Measurements from ENCODE around the gene GAN.
"Not testable (repeated sequence)": the region's sequence is repeated elsewhere in the genome, so short reads cannot be mapped to it uniquely, and the experiment has no call there.

The GAN gene

DNA sequence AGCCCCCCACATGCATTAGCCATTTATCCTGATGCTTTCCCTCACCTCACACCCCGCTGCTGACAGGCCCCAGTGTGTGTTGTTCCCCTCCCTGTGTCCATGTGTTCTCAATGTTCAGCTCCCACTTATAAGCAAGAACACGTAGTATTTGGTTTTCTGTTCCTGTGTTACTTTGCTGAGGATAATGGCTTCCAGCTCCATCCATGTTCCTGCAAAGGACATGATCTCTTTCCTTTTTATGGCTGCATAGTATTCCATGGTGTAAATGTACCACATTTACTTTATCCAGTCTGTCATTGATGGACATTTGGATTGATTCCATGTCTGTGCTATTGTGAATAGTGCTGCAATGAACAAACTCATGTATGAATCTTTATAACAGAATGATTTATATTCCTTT, 90.2 kb downstream of the GAN start:
- not testable (repeated sequence) for H3K36me3 Mint-ChIP-seq; H3K27me3 Mint-ChIP-seq; ATAC-seq (replicated peaks); H3K27ac Mint-ChIP-seq; H3K9me3 Mint-ChIP-seq; H3K4me1 Mint-ChIP-seq; DNase-seq; H3K4me3 Mint-ChIP-seq

DNA sequence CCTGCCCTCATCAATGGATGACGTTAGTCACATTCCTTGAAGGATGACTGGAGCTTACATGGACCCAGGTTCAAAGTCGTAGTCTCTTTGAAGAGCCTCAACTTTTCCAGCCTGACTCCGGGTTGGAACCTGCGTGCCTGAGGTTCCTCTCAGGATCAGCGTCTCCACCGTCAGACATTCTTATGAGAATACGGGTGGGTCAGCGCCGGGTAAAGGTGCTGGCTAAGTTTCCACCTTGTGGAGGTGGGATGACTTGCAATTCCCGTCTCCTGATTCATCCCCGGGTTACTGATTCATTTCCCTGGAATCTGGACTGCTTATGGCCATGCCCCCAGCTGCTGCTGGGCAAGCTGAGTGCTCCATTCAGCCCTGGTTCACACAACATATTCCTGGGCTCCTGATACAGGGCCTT, 90.9 kb downstream of the GAN start:
- Mint-ChIP-seq H3K27me3 (peaks cover 5 to 6% of the 10 kb centered on the region in 2 donors), H3K27ac (no peak overlapping the region), H3K9me3 (no peaks in the 10 kb centered on the region), H3K36me3 (no peaks in the 10 kb centered on the region), H3K4me3 (no peak overlapping the region), H3K4me1 (peaks cover 0 to 4% of the 10 kb centered on the region in 2 donors)
- ATAC-seq (replicated peaks) (no peak), DNase-seq (no peak)

DNA sequence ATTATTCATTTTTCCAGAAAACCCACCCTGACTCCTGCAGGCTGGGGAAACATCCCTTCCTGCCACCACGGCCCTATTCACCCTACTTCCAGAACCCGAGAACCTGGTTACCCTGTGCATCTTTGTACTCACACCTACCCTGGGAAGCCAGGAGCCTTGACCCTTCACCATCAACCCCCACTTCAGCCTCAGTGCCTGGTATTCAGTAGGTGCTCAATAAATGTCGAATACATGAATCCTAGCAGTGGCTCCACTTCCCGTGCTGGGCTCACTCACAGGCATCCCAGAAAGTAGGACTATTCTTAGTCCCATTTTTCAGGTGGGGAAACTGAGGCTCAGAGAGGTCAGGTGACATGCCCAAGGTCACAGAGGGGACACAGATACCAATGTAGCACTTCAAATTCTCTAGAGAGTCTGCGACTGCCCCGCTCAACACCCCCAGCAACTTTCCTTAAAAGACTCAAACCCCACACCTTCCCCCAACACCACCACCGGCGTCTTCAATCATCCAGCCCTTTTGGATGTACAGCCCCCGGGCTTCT, 93.7 kb downstream of the GAN start:
- DNase-seq (no peak), ATAC-seq (replicated peaks) (no peak)
- Mint-ChIP-seq H3K4me1 (peaks cover 0 to 2% of the 10 kb centered on the region in 2 donors), H3K27me3 (peaks cover 5 to 10% of the 10 kb centered on the region in 2 donors), H3K27ac (no peak overlapping the region), H3K9me3 (no peaks in the 10 kb centered on the region), H3K4me3 (no peak overlapping the region), H3K36me3 (no peaks in the 10 kb centered on the region)

DNA sequence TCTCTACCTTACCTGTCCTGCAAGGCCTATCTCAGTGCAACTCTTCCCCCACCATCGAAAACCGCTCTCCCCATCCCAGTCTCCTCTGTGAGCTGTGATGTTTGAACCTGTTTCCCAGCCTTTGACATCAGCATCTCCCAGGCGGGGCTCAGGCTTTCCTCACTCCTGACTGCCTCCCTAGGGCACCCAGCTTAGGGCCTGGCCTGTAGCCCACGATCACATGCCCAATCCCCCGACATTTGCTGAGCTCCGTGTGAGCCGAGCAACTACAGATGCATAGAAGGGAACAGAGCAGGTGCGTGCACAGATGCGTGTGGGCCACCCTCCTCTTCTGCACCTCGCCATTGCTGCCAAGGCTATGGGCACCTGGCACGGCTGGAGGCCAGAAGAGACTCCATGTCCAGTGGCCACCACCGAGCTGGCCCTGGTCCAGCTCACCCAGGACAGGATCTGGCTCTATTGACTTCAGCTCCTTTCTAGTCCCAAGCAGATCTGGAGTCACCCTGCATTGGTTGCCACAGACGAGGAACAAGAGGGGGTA, 94.3 kb downstream of the GAN start:
- ATAC-seq (replicated peaks) (no peak), DNase-seq (no peak)
- Mint-ChIP-seq H3K27me3 (peaks cover 5 to 10% of the 10 kb centered on the region in 2 donors), H3K9me3 (no peaks in the 10 kb centered on the region), H3K4me1 (peaks cover 0 to 2% of the 10 kb centered on the region in 2 donors), H3K36me3 (no peaks in the 10 kb centered on the region), H3K27ac (no peak overlapping the region), H3K4me3 (no peak overlapping the region)

DNA sequence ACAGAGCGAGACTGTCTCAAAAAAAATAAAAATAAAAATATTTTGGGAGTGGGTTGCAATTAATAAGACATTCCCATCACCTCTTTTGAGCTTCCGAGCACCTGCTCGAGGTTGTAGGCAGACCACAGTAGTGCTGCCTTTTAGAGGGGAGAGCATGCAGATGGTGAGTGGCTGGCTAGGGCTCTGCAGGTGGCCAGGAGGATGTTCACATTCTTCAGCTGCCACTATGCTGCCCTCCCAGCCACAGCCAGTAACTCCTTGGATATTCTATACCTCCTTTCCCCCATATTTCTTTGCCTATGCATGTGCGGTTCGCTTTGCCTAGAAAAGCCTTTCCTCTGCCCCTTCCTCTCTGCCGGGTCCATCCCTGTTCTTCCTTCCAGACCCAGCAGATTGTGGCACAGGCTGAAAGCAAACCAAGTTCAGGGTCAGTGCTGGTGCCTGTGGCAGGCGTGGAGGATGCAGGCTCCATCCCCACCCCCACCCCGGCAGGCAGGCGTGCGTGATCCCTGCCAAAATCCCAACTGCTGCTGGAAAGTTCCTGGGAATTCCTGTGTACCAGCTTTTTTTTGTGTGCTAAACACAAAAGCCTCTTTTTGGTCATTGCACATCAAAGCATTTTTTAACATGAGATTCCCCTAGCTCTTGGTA, 96.0 kb downstream of the GAN start:
- no peak overlapping the region for H3K4me3 Mint-ChIP-seq

DNA sequence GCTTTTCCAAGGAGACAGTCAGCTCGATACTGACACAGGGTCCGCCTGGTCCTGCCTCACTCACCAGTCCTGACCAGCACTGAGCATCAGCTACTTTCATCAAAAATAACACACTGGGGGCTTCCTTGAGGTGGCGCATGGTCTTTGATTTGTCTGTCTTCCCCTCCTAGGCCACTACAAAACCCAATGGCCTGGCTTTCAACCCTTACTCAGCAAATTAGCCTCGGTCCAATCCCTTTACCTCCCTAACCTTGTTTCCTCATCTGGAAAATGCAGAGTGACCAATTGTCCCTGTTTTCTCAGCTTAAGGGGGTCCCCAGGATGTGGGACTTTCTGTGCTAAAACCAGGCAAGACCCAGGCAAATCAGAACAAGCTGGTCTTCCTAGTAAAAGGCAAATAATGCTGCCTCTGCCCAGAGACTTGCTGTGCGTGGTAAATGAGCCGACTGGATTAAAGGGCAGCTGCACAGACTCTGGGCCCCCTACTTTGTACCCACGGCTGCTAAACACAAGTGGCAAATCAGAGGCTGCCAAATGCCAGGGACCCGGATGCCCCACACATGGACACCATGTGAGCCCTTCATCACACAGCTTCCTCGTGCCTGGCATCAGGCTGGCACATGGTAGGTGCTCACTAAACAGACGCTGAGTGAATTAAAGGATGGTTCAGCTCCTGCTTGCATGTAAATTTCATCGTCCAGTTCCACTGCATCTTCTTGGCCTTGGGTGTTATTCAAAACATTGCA, 98.7 kb downstream of the GAN start:
- peaks cover 5 to 7% of the 10 kb centered on the region in 2 donors for H3K27me3 Mint-ChIP-seq
- H3K4me3 Mint-ChIP-seq = no peak overlapping the region
- no peaks in the 10 kb centered on the region for H3K9me3 Mint-ChIP-seq
- no peaks in the 10 kb centered on the region for H3K36me3 Mint-ChIP-seq
- no peak overlapping the region for H3K27ac Mint-ChIP-seq
- no peak for DNase-seq
- peaks cover 0 to 2% of the 10 kb centered on the region in 2 donors for H3K4me1 Mint-ChIP-seq
- ATAC-seq (replicated peaks) = no peak

More for the DNA sequence above, 96.0 kb downstream of the GAN start:
- H3K27ac Mint-ChIP-seq = no peak overlapping the region
- ATAC-seq (replicated peaks) (no peak), DNase-seq (no peak)
- no peaks in the 10 kb centered on the region for H3K9me3 Mint-ChIP-seq
- H3K27me3 Mint-ChIP-seq = peaks cover 5 to 10% of the 10 kb centered on the region in 2 donors
- peaks cover 0 to 2% of the 10 kb centered on the region in 2 donors for H3K4me1 Mint-ChIP-seq
- H3K36me3 Mint-ChIP-seq = no peaks in the 10 kb centered on the region

DNA sequence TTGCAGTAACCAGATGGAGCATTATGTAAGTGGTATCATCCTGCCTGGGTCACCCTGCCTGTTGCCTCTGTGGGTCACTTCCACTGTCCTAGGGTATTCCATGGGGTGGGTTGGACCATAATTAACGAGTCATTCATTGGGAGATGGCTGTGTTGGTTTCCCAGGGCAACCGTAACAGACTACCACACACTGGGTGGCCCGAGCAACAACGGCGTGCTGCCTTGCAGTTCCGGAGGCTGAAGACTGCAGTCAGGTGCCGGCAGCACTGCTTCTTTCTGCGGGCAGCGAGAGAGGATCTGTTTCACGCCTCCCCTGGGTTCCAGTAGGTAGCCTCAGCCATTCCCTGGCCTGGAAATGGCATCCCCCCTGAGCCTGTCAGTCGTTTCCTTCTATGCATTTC, 101.0 kb downstream of the GAN start:
- no peak overlapping the region for H3K4me3 Mint-ChIP-seq
- H3K4me1 Mint-ChIP-seq = peaks cover 0 to 5% of the 10 kb centered on the region in 2 donors
- H3K27me3 Mint-ChIP-seq = peaks cover 0 to 3% of the 10 kb centered on the region in 2 donors
- ATAC-seq (replicated peaks) (no peak), DNase-seq (no peak)
- no peaks in the 10 kb centered on the region for H3K9me3 Mint-ChIP-seq
- no peaks in the 10 kb centered on the region for H3K36me3 Mint-ChIP-seq
- no peak overlapping the region for H3K27ac Mint-ChIP-seq

DNA sequence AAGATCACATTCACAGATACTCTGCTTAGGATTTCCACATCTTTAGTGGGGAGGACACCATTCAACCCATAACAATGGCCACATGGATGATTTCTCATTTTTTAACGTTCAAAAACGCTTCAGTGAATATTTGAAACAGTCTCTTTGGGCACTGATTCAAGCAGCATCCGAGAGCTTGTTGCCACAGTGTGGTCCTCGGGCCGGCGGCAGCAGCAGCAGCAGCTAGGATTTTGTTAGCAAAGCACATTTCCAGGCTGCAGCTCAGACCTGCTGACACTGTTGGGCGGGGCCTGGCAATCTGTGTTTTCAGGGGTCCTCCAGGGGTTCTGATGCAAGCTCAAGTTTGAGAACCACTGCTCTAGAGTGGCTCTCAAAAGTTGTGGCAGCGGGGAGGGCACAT, 102.0 kb downstream of the GAN start:
- H3K27ac Mint-ChIP-seq = no peak overlapping the region

DNA sequence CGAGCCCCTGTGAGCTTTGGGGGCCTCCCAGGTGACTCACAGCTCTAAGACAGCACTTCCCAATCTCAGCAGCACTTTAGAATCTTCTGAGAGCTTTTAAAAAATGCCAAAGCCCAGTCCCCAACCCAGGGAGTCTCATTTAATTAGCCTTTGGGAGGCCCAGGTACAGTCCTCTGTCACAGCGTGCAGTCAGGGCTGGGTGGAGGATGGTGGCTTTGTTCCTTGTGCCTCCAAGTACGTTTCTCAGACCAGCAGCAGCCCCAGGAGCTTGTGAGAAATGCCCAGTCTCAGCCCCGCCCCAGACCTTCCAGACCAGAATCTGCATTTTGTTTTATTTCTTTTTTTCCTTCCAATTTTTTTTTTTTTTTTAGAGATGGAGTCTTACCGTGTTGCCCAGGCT, 102.4 kb downstream of the GAN start:
- no peaks in the 10 kb centered on the region for H3K9me3 Mint-ChIP-seq
- no peak overlapping the region for H3K4me3 Mint-ChIP-seq
- no peak for DNase-seq
- H3K27me3 Mint-ChIP-seq = no peaks in the 10 kb centered on the region
- H3K4me1 Mint-ChIP-seq = peaks cover 3 to 5% of the 10 kb centered on the region in 2 donors
- H3K27ac Mint-ChIP-seq = no peak overlapping the region
- peaks cover 0 to 3% of the 10 kb centered on the region in 2 donors for H3K36me3 Mint-ChIP-seq
- no peak for ATAC-seq (replicated peaks)

More for the DNA sequence above, 102.0 kb downstream of the GAN start:
- no peak overlapping the region for H3K4me3 Mint-ChIP-seq
- no peak for ATAC-seq (replicated peaks)
- H3K27me3 Mint-ChIP-seq = no peaks in the 10 kb centered on the region
- DNase-seq = no peak
- peaks cover 0 to 3% of the 10 kb centered on the region in 2 donors for H3K36me3 Mint-ChIP-seq
- H3K4me1 Mint-ChIP-seq = peaks cover 3 to 5% of the 10 kb centered on the region in 2 donors
- H3K9me3 Mint-ChIP-seq = no peaks in the 10 kb centered on the region

DNA sequence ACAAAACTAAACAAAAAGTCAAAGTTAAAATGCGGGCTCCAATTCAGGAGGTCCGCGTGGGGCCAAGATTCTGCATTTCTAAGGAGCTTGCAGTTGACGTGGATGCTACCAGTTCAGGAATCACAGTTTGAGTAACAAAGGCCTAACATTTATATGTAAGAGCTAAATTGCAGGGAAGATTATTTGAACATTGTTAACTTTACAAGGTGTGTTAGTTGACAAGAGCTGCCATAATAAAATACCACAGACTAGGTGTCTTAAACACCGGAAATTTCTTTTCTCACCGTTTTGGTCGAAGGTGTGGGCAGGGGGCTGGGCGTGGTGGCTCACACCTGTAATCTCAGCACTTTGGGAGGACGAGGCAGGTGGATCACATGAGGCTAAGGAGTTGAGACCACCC, 105.0 kb downstream of the GAN start:
- Mint-ChIP-seq H3K27me3 (no peaks in the 10 kb centered on the region), H3K36me3 (peaks cover 2 to 4% of the 10 kb centered on the region in 2 donors), H3K4me1 (peaks cover 6 to 17% of the 10 kb centered on the region in 2 donors), H3K9me3 (peaks cover under 1 to 2% of the 10 kb centered on the region in 2 donors), H3K4me3 (no peak overlapping the region), H3K27ac (no peak overlapping the region)
- ATAC-seq (replicated peaks) = no peak
- no peak for DNase-seq

DNA sequence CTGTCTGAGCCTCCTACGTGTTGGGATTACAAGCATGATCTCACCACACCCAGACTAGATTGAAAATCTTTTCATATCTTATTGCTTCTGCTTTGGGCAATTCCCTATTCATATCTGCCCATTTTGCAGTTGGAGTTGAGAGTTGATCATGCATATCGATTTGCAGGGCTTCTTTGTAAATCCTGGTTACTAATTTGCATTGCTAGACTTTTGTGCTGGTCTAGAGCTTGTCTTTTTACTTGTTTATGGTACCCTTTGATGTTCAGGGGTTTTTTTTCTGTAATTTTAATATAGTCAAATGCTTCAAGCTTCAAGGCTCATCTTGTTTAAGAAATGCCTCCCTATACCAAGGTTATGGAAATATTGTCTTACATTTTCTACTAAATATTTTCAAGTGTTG, 106.4 kb downstream of the GAN start:
- Mint-ChIP-seq H3K4me1 (peaks cover 12 to 26% of the 10 kb centered on the region in 2 donors), H3K4me3 (no peak overlapping the region), H3K9me3 (peaks cover 3 to 4% of the 10 kb centered on the region in 2 donors), H3K27ac (no peak overlapping the region), H3K36me3 (peaks cover 3 to 7% of the 10 kb centered on the region in 2 donors), H3K27me3 (no peaks in the 10 kb centered on the region)
- DNase-seq (no peak), ATAC-seq (replicated peaks) (peak; percentile 57 to 61)

DNA sequence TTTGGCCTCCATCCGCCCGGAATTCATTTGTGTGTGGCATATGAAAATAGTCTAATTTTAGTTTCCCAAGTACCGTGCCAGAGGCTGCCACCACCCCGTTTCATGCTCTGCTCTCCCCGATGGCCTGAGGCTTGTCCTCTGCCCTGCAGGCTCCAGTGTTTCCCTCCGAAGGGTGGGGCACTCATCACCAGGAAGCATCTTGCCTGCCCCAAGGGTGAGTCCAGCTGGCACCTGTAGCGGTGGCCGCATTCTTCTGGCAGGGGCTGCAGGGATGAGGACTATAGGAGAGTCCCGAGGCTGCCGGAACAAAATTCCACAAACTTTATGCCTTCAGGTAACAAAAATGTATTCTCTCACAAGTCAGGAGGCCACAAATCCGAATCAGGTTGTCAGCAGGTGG, 106.8 kb downstream of the GAN start:
- H3K4me3 Mint-ChIP-seq = no peak overlapping the region
- no peak for ATAC-seq (replicated peaks)

DNA sequence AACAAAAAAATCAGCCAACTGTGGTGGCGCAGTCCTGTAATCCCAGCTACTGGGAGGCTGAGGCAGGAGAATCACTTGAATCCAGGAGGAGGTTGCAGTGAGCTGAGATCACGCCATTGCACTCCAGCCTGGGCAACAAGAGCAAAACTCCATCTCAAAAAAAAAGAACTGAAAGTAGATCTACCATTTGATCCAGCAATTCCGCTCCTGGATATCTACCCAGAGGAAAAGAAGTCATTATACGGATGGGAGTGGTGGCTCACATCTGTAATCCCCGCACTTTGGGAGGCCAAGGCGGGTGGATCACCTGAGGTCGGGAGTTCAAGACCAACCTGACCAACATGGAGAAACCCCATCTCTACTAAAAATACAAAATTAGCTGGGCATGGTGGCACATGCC, 107.4 kb downstream of the GAN start:
- not testable (repeated sequence) for H3K27ac Mint-ChIP-seq; H3K36me3 Mint-ChIP-seq; DNase-seq; H3K27me3 Mint-ChIP-seq; H3K9me3 Mint-ChIP-seq; ATAC-seq (replicated peaks); H3K4me3 Mint-ChIP-seq
- H3K4me1 Mint-ChIP-seq = peaks cover 12 to 26% of the 10 kb centered on the region in 2 donors

More for the DNA sequence above, 106.8 kb downstream of the GAN start:
- H3K9me3 Mint-ChIP-seq = peaks cover 3 to 4% of the 10 kb centered on the region in 2 donors
- H3K27ac Mint-ChIP-seq = no peak overlapping the region
- H3K27me3 Mint-ChIP-seq = no peaks in the 10 kb centered on the region
- peaks cover 3 to 7% of the 10 kb centered on the region in 2 donors for H3K36me3 Mint-ChIP-seq
- no peak for DNase-seq
- H3K4me1 Mint-ChIP-seq = peaks cover 12 to 26% of the 10 kb centered on the region in 2 donors

DNA sequence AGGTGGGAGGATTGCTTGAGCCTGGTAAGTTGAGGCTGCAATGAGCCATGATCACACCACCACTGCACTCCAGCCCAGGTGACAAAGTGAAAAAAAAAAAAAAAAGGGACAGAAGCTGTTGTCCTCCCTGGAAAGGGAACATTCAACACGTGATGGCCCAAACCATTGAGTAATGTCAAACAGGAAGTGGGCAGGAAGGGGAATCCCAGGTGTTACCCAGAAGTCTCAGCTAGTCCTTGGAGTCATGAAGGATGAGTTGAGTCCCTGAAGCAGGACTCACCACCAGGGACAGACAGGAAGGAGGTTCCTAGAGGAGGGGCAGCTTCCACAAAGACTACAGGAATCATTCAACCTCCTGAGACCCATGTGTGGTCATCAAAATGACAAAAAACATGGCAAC, 110.0 kb downstream of the GAN start:
- H3K4me3 Mint-ChIP-seq = peak overlapping the region in 1 of 2 donors; percentile 57
- H3K4me1 Mint-ChIP-seq = peaks cover 16 to 32% of the 10 kb centered on the region in 2 donors
- DNase-seq (peak; percentile 56), ATAC-seq (replicated peaks) (peak; percentile 82 to 85)
- H3K27me3 Mint-ChIP-seq = no peaks in the 10 kb centered on the region
- H3K36me3 Mint-ChIP-seq = peaks cover 3 to 7% of the 10 kb centered on the region in 2 donors
- H3K27ac Mint-ChIP-seq = peak overlapping the region; percentile 93
- peaks cover 3 to 4% of the 10 kb centered on the region in 2 donors for H3K9me3 Mint-ChIP-seq
